ENCODE results near the gene SSTR1.
A peak's percentile ranks its signal among the peaks of the same experiment; 100 is the strongest.
"Not testable (repeated sequence)": the region's sequence is repeated elsewhere in the genome, so short reads cannot be mapped to it uniquely, and the experiment has no call there.

Gene SSTR1

GRCh38 chr14:38189930-38190726, 17.6 kb upstream of the SSTR1 start:
- Histone ChIP-seq H3K4me3 (ENCODE audit: low read depth, low read length) (peak overlapping the region; percentile 62), H3K4me1 (ENCODE audit: control insufficient read depth, insufficient read depth, low read length) (peaks cover 30% of the 10 kb centered on the region), H3K9me3 (ENCODE audit: control insufficient read depth, insufficient read depth, low read length) (no peaks in the 10 kb centered on the region), H3K36me3 (ENCODE audit: control insufficient read depth, insufficient read depth, low read length) (peaks cover 9% of the 10 kb centered on the region), H3K9ac (ENCODE audit: low read depth, low read length) (peak overlapping the region; percentile 75), H3K27me3 (ENCODE audit: control insufficient read depth, insufficient read depth, low read length) (no peaks in the 10 kb centered on the region), H3K27ac (ENCODE audit: low read depth, low read length) (peak overlapping the region; percentile 100)

- peak overlapping the region; percentile 100 for H3K27ac ChIP-seq (ENCODE audit: low read depth, low read length)
- H3K36me3 ChIP-seq (ENCODE audit: control insufficient read depth, insufficient read depth, low read length), result peaks cover 12% of the 10 kb centered on the region
- peak overlapping the region; percentile 88 for H3K4me3 ChIP-seq (ENCODE audit: low read depth, low read length)
- not testable (repeated sequence) for H3K9me3 ChIP-seq (ENCODE audit: control insufficient read depth, insufficient read depth, low read length); H3K27me3 ChIP-seq (ENCODE audit: control insufficient read depth, insufficient read depth, low read length)
- peak overlapping the region; percentile 97 for H3K9ac ChIP-seq (ENCODE audit: low read depth, low read length)
- H3K4me1 ChIP-seq (ENCODE audit: control insufficient read depth, insufficient read depth, low read length), result peaks cover 30% of the 10 kb centered on the region
Measured at GRCh38 chr14:38190846-38191245, 16.9 kb upstream of the SSTR1 start.

GRCh38 chr14:38191491-38191890, 16.2 kb upstream of the SSTR1 start:
- H3K9me3 ChIP-seq (ENCODE audit: control insufficient read depth, insufficient read depth, low read length); H3K27me3 ChIP-seq (ENCODE audit: control insufficient read depth, insufficient read depth, low read length): not testable (repeated sequence)
- H3K4me3 ChIP-seq (ENCODE audit: low read depth, low read length), result peak overlapping the region; percentile 88
- H3K9ac ChIP-seq (ENCODE audit: low read depth, low read length), result peak overlapping the region; percentile 97
- peak overlapping the region; percentile 100 for H3K27ac ChIP-seq (ENCODE audit: low read depth, low read length)
- peaks cover 17% of the 10 kb centered on the region for H3K36me3 ChIP-seq (ENCODE audit: control insufficient read depth, insufficient read depth, low read length)
- peaks cover 35% of the 10 kb centered on the region for H3K4me1 ChIP-seq (ENCODE audit: control insufficient read depth, insufficient read depth, low read length)

DNA sequence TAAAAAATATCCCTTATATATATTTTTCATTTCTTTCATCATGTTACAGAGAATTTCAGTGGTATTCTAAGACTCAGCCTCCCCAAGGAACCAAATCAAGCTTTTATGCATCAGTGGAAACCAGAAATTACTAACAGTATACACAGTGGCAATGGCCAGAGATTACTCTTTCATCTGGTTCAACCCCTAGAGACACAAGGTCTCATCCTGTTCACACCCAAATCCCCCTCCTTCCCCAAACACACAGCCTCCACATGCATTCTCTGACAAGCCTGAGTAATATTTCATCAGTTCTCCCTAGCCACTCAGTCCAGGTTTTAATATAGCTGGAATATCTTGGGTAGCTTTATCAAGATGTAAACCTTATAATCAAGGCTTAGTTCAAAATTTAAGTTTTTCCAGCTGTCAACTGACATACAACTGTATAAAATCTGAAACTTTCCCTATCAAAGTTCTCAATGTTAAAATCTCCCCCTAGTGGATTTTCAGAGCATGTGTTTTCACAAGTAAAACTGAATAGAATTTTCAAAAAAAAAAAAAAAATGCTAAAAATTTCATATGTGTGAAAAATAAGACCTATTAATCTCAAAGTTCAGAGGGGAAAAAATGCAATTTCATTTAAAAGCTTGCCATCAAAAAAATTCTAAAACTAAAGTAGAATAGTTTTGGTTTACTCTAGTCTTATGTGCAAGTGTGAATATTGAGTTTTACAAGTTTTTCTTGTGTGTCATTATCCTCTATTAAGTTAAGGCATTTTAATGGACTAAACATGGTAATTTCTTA, 10.5 kb upstream of the SSTR1 start:
- H3K9ac ChIP-seq (ENCODE audit: low read depth, low read length), result peak overlapping the region; percentile 5; the same call in 1 of the 2 replicates

GRCh38 chr14:38197784-38198335, 9.8 kb upstream of the SSTR1 start:
- Histone ChIP-seq H3K9ac (ENCODE audit: low read depth, low read length) (peak overlapping the region; percentile 5; the same call in 1 of the 2 replicates), H3K36me3 (ENCODE audit: control insufficient read depth, insufficient read depth, low read length) (peaks cover 66% of the 10 kb centered on the region), H3K4me3 (ENCODE audit: low read depth, low read length) (no peak overlapping the region), H3K27ac (ENCODE audit: low read depth, low read length) (peak overlapping the region; percentile 62), H3K4me1 (ENCODE audit: control insufficient read depth, insufficient read depth, low read length) (peaks cover 24% of the 10 kb centered on the region), H3K27me3 (ENCODE audit: control insufficient read depth, insufficient read depth, low read length) (no peaks in the 10 kb centered on the region), H3K9me3 (ENCODE audit: control insufficient read depth, insufficient read depth, low read length) (no peaks in the 10 kb centered on the region)

More for the DNA sequence above, 10.5 kb upstream of the SSTR1 start:
- H3K4me3 ChIP-seq (ENCODE audit: low read depth, low read length), result peak overlapping the region; percentile 41; the same call in 1 of the 2 replicates
- peaks cover 24% of the 10 kb centered on the region for H3K4me1 ChIP-seq (ENCODE audit: control insufficient read depth, insufficient read depth, low read length)
- peak overlapping the region; percentile 62 for H3K27ac ChIP-seq (ENCODE audit: low read depth, low read length)
- H3K27me3 ChIP-seq (ENCODE audit: control insufficient read depth, insufficient read depth, low read length), result no peaks in the 10 kb centered on the region
- peaks cover 66% of the 10 kb centered on the region for H3K36me3 ChIP-seq (ENCODE audit: control insufficient read depth, insufficient read depth, low read length)
- H3K9me3 ChIP-seq (ENCODE audit: control insufficient read depth, insufficient read depth, low read length), result no peaks in the 10 kb centered on the region

GRCh38 chr14:38198425-38198824, 9.3 kb upstream of the SSTR1 start:
- Histone ChIP-seq H3K27ac (ENCODE audit: low read depth, low read length) (peak overlapping the region; percentile 31), H3K36me3 (ENCODE audit: control insufficient read depth, insufficient read depth, low read length) (peaks cover 62% of the 10 kb centered on the region), H3K9ac (ENCODE audit: low read depth, low read length) (no peak overlapping the region), H3K4me1 (ENCODE audit: control insufficient read depth, insufficient read depth, low read length) (peaks cover 24% of the 10 kb centered on the region), H3K27me3 (ENCODE audit: control insufficient read depth, insufficient read depth, low read length) (no peaks in the 10 kb centered on the region), H3K9me3 (ENCODE audit: control insufficient read depth, insufficient read depth, low read length) (no peaks in the 10 kb centered on the region), H3K4me3 (ENCODE audit: low read depth, low read length) (no peak overlapping the region)

DNA sequence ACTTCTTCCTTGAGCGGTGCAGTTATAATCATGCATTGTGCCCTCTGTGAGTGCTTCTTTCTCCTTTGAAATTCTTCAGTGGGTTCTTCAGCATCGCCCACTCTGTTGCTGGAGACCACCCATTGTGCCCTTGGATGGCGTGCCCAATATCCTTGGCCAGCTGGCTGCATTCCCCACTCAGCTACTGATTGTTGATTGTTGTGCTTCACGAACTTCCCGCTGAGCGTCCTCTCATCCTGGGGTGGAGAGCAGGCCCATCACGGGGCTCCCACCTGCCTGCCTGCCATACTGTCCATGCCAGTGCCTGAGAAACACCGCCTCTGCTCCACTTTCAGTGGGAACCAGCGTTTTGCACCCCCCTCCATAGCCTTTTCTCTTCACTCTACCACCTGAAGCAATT, 8.6 kb upstream of the SSTR1 start:
- Histone ChIP-seq H3K36me3 (ENCODE audit: control insufficient read depth, insufficient read depth, low read length) (peaks cover 62% of the 10 kb centered on the region), H3K9me3 (ENCODE audit: control insufficient read depth, insufficient read depth, low read length) (no peaks in the 10 kb centered on the region), H3K4me3 (ENCODE audit: low read depth, low read length) (no peak overlapping the region), H3K4me1 (ENCODE audit: control insufficient read depth, insufficient read depth, low read length) (peaks cover 24% of the 10 kb centered on the region), H3K9ac (ENCODE audit: low read depth, low read length) (no peak overlapping the region), H3K27ac (ENCODE audit: low read depth, low read length) (peak overlapping the region; percentile 21), H3K27me3 (ENCODE audit: control insufficient read depth, insufficient read depth, low read length) (no peaks in the 10 kb centered on the region)

DNA sequence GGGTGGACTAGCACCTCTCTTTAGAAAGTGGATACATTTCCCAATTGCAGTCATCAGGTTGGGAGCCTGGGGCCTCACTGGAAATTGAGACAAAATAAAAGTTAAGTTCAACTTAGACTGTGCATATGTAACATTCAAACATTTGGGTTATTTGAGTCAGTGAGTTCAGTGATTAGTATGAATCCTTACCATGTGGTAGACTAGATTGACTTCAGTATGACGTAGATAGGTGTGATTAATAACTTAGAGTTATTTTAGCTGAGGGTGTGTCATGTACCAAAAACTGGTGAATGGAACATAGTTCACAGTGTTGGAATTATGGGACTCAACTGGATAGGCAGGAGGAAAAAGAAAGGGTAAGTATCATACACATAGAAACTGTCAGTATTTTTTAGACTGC, 8.0 kb upstream of the SSTR1 start:
- peaks cover 58% of the 10 kb centered on the region for H3K36me3 ChIP-seq (ENCODE audit: control insufficient read depth, insufficient read depth, low read length)
- peak overlapping the region; percentile 21 for H3K27ac ChIP-seq (ENCODE audit: low read depth, low read length)
- H3K4me3 ChIP-seq (ENCODE audit: low read depth, low read length), result no peak overlapping the region
- H3K27me3 ChIP-seq (ENCODE audit: control insufficient read depth, insufficient read depth, low read length), result no peaks in the 10 kb centered on the region
- H3K9me3 ChIP-seq (ENCODE audit: control insufficient read depth, insufficient read depth, low read length), result no peaks in the 10 kb centered on the region
- no peak overlapping the region for H3K9ac ChIP-seq (ENCODE audit: low read depth, low read length)
- H3K4me1 ChIP-seq (ENCODE audit: control insufficient read depth, insufficient read depth, low read length), result peaks cover 24% of the 10 kb centered on the region

DNA sequence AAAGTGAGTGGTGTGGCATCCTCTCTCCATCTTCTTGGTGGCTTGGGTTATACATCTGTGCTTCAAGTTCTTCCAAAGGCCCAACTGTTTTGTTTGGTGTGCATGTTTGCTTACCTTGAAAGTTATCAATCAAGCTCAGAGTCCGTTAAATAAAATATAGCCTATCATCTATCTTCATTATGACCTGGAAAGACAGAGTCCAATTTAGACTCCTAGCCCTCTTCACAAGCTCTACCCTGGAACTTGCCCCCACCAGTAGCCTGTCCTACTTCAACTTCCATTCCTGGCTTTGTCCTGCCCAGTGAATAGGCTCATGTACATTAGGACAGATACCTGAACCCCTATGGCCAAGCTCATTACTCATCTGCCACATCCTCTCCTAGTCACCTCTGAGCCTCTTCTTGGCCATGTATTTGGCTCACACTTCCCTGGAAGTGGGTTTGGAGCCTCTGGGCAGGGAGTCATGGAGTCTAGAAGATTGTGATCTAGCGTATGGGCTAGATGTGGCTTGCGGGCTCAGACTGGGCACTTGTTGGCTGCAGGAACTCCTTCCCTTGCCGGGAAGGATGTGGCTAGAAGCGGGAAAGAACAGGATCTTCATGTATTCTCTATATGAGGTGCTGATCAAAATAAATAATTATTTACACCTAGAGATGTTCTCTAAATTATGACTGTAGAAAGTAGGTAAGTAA, 6.4 kb upstream of the SSTR1 start:
- H3K9me3 ChIP-seq (ENCODE audit: control insufficient read depth, insufficient read depth, low read length), result peaks cover 3% of the 10 kb centered on the region; the same call in 1 of the 2 replicates
- no peak overlapping the region for H3K4me3 ChIP-seq (ENCODE audit: low read depth, low read length)
- 0 out of 2 replicates have a peak overlapping the region, but pooled peaks have one; percentile 10 for H3K9ac ChIP-seq (ENCODE audit: low read depth, low read length)
- peaks cover 51% of the 10 kb centered on the region for H3K36me3 ChIP-seq (ENCODE audit: control insufficient read depth, insufficient read depth, low read length)
- peaks cover 25% of the 10 kb centered on the region for H3K4me1 ChIP-seq (ENCODE audit: control insufficient read depth, insufficient read depth, low read length)
- peak overlapping the region; percentile 19 for H3K27ac ChIP-seq (ENCODE audit: low read depth, low read length)
- peaks cover 13% of the 10 kb centered on the region for H3K27me3 ChIP-seq (ENCODE audit: control insufficient read depth, insufficient read depth, low read length)

- Histone ChIP-seq H3K27me3 (ENCODE audit: control insufficient read depth, insufficient read depth, low read length) (peaks cover 27% of the 10 kb centered on the region), H3K4me1 (ENCODE audit: control insufficient read depth, insufficient read depth, low read length) (peaks cover 13% of the 10 kb centered on the region), H3K4me3 (ENCODE audit: low read depth, low read length) (no peak overlapping the region), H3K36me3 (ENCODE audit: control insufficient read depth, insufficient read depth, low read length) (peaks cover 38% of the 10 kb centered on the region), H3K9ac (ENCODE audit: low read depth, low read length) (no peak overlapping the region), H3K27ac (ENCODE audit: low read depth, low read length) (peak overlapping the region; percentile 2), H3K9me3 (ENCODE audit: control insufficient read depth, insufficient read depth, low read length) (peaks cover 3% of the 10 kb centered on the region; the same call in 1 of the 2 replicates)
Measured at GRCh38 chr14:38202444-38203191, 5.1 kb upstream of the SSTR1 start.

Data from HUES48 (cell line).